Head of caudate nucleus (tissue), 42 donors: ENCODE measurements around the gene FAM107B.
A peak's percentile ranks its signal among the peaks of the same experiment; 100 is the strongest.

ENCODE experiments used
- DNase-seq, 42 donors: peaks; one replicate each; pipeline versions ENCODE4 v3.0.0 to v3.0.0-alpha.2; 2020 to 2021; ENCODE audit warnings: mixed read lengths in 7 of 42
- intact Hi-C: fragments of 100-400 bp; cut with DNase I; formaldehyde crosslinking; loops from one replicate; pipeline ENCODE4 v1.15.0; 2022

The FAM107B gene

DNA sequence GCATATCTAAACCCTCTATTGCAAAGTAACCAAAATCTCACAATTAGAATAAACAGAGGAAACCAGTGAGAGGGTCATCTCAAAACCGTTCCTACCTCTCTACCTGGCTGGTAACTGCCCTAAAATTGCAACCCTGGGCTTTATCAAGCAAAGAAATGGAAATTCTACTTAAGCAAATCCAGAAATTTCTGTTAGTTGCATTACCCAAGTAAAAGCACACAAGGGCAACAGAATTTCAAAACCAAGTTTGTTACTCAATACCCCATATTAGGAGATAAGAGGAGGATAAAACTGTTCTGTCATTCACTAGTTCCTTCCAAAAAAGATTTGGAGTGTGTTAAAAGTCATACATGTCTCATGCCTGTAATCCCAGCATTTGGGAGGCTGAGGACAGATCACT is 195.3 kb downstream of the FAM107B start:
- no peak for DNase-seq

DNA sequence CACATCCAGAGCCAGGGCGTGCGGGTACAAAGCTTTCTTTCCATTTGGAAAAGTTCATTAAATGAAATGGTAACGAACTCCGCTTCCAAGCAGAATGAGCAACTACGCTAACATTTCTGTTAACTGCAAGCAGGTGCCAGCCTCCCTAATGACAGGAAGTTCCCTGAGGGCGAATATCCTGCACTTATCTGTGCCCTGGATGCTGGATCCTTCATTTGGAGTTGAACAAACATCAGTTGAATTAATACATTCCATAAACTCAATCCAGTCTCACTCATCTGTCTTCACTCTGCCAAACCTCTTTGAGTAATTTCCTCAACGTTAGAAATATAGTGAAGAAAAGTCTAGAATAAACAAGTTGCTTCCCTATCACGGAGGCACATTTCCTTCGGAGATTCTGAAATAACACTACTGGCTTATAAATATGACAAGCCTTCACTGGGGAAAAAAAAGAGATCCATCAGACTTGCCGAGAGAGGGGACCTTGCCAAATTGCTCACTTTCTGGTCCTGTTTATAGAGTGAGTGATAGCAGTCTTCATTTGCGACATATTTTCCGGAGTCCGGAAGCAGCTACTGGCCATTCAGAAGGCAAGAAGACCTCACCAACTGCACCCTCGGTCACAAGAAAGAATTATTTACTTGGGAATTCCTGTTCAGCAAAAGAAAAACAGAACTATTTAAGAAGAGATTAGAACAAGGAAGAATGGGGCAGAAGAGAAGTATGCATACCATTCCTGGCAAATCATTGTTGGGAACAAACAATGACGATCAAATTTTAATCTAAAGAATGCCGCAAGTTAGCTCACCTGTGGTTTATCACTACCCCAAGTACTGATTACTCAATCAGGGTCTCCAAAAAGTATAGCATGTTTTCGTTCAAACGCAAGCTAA is 196.4 kb downstream of the FAM107B start:
- intact Hi-C loops, result no loop called here
- peak in 1 of 42 donors; percentile 24 for DNase-seq

More for the DNA sequence above, 195.3 kb downstream of the FAM107B start:
- intact Hi-C loops, result no loop called here

DNA sequence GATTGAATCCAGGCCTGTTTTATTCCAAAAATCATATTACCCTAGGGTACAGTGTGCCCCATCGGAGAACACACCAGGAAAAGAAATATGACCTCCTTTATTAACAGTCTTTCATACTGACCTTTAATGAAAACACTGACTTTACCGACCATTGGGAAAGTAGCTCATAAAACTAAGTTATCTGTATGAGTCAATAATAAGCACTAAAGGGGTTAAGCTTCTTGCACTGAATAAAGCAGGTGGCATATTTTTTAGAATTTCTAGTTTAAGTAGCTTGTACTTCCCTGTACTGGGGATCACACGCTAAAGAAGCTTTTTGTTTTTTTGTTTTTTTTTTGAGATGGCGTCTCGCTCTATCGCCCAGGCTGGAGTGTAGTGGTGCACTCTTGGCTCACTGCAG is 199.8 kb downstream of the FAM107B start:
- intact Hi-C loops, result no loop called here
- no peak for DNase-seq

DNA sequence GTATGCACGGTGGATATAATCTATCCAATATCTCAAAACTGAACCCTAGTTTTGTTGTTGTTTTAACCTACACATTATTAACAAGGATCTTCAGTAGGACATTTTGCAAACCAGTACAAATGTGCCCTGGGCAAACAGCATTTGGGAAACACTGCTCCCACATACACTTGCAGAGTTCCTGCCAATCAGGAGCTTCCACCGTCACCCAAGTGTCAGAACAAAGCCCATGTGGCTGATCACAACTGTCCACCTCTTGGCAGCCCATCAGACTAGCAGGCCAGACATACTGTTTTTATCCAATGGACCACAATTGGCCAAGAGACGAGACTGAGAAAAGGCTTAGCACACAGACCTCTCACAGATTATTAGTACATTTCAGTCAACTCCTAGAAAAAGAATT is 200.4 kb downstream of the FAM107B start:
- DNase-seq, result peak in 18 of 42 donors; percentile 31 to 78 (median 54)
- intact Hi-C loops, result no loop called here

DNA sequence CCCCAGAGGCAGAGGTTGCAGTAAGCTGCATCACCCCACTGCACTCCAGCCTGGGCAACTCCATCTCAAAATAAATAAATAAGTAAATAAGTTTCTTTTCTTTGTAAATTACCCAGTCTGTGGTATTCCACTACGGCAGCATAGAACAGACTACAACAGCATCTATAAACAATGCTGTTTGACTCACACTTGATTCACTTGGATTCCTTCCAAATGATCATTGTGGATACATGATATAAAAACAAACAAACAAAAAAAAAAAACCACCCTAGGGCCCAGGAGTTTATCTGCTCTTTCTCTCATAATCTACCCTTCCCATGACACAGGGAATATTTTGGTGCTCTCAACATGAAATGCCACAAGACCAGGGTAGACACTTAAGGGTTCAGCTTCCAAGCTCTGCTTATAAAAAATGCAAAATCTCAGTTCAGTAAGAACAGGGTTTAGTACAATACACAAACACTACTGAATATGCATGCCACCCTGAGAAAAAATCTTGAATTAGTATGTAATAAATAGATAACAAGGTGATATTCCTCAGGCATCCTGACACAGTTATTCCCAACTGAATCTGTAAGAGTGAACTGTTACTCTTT is 200.9 kb downstream of the FAM107B start:
- intact Hi-C loops, result no loop called here
- DNase-seq, result peak in 1 of 42 donors; percentile 25

DNA sequence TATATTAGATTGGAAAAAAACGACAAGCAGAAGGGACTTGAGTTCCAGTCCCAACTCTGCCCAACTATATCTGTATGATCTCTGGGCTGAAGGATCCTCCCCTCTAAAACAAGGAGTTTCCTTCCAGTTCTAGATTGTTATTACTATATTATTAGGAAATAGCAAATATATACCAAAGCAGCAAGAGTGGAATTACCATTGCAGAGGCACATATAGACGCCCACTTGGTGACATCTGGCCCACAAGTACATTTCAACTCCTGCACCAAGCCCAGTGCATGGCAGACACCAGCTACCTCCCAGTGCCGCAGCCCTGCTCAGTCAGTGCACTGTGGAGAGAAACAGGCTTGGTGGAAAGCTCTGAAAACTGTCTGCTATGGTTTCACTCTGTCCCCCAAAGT is 201.9 kb downstream of the FAM107B start:
- intact Hi-C loops, result no loop called here
- peak in 3 of 42 donors; percentile 17 to 36 (median 25) for DNase-seq

DNA sequence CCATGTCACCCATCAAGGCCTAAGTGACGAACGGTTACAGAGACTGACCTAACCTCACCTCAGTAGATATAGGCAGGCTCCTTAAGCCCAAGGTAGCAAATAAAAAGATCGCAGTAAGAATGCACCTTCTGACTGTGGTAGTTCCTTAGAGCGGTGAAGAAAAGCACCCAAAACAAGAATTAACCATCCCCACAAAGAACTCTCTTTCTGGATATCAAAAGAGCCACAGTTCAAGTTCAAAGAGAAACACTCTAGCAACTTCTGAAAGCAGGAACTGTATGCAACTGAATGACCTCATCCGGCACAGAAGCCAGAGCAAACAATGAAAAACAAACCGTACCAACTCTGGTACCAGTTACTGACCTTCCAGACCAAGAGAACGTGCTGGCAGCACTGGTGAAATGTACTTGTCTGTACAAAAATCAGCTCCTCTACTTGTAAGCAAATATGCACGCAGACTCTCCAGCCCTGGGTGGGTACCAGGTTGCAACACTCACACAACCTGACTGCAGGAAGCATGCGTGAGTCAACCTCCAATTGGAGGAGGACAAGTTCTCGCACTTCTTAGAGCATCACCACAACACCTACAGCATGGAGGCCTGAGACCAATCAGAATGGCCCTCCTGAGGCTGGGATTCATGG is 202.7 kb downstream of the FAM107B start:
- peak in 41 of 42 donors; percentile 17 to 90 (median 75) for DNase-seq
- intact Hi-C loops, result no loop called here

DNA sequence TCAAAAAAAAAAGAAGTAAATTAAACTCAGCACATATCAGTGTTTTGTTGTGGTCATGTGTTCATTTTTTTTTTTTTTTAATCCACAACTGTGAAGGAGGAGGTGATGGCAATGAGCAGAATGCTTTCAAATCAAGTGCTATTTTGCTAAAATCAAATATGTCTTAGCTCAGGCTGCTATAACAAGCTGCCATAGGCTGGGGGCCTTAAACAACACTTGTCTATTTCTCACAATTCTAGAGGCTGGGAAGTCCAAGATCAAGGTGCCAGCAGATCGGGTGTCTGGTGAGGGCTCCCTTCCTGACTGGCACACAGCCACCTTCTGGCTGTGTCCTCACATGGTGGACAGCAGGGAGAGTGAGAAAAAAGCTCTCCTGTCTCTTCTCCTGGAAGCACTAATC is 203.9 kb downstream of the FAM107B start:
- DNase-seq, result peak in 24 of 42 donors; percentile 22 to 81 (median 58)
- intact Hi-C loops, result no loop called here

DNA sequence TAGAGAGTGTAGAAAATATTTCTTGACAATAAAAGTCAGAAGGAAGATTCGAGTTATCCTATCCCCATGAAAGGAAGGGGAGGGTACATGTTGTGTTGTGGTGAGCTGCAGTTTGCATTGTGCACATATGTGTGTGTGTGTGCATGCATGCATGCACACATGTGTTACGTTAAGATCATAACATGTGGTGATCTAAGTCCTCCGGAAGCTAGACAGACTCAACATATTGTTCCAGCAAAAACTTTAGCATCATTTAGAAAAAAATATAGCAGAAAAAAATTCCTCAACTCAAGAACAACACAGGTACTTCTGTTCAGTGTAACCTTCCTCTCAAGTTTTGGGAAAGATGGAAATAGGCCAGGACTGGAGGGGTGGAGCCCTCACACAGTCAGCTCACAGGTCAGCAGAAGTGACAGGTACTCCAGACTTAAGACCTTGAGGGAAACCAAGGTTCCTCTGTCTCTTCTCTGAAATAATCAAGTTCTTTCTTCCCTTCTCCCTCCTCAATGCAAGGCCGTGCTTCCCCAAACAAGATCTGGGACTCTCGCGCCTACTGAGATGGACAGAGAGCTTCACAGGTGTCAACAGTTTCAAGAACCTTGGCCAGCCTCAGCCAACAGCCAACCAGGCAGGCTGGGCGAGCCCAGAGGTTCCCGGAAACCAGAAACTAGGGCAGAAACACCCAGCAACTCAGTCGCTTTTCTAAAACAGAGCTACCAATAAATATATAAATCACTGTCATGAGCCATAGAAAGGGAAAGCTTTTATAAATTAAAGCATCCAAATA is 205.2 kb downstream of the FAM107B start:
- intact Hi-C loops, result no loop called here
- peak in 3 of 42 donors; percentile 14 to 27 (median 23) for DNase-seq

DNA sequence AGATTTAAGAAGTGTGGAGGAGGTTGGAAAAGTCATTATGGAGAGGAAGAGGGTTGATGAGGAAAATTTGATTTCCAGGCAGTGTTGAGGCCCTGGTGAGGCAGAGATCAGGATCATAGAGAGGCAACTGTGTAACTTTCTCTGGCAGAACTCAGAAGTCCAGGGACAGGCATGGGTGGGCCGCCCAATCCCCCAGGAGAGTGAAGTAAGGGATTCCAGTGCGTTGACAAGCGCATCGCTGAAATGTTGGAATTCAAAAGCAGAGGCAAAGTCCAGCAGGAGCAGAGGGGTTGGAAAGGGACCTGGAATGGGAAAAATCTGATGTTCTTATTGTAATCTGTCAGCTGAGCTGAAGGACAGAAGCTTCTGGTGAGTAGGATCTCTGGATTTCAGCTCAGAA is 207.3 kb downstream of the FAM107B start:
- intact Hi-C loops, result no loop called here

DNA sequence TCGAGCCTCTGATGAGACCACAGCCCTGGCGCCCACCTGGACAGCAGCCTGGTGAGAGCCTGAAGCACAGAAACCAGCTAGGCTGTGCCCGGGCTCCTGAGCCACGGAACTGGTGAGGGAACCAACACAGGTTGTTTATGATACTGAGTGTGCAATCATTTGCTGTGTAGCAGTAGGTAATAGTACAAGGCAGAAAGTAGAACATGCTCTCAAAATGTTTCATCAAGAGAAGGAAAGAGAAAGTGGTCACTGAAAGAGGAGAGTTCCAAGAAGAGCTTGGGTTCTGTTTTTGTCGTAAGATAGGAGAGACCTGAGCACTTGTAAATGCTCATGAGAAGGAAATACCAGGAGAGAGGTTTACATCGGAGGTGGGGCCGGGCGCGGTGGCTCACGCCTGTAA is 208.2 kb downstream of the FAM107B start:
- DNase-seq, result peak in 2 of 42 donors; percentile 18 to 35

More for the DNA sequence above, 207.3 kb downstream of the FAM107B start:
- DNase-seq, result peak in 1 of 42 donors; percentile 21

DNA sequence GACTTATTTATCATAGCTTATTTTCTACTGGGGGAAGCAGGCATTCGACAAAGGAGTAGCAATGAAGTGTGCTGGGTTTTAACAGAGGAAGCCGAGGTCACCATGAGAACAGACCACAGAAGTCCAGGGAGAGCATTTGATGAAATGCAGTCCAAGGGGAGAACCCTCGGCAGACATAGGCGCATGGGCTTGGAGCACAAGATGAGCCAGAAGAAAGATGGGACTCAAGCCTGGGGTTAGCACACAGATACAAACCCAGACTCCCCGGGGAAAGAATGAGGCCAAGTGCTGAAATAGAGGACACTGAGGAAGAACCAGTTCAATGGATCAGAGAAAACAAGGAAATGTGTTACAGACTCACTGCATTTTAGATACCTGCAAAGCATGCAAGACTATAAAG is 209.5 kb downstream of the FAM107B start:
- intact Hi-C loops, result no loop called here

More for the DNA sequence above, 208.2 kb downstream of the FAM107B start:
- intact Hi-C loops, result no loop called here

DNA sequence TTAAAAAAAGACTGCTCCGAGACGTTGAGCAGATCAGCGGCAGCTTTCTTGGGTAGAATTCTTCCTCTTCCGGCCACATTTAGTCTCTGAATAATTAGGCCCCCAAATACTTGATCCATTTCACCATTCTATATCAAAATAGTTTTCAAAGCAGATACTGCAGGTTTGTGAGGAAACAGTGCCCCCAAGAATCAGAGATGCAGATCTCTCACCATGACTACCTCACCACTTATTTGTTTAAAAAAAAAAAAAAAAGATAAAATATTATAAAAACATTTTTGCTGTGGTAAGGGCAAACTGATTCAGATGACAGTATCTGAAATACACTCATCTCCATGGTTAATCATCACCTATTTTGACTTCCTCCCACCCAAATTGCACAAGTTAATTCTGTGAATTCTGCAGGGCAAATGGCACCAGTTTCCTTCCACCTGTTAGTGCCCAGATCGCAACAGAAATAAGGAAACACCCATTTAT is 210.4 kb downstream of the FAM107B start:
- intact Hi-C loops, result no loop called here
- no peak for DNase-seq

More for the DNA sequence above, 209.5 kb downstream of the FAM107B start:
- peak in 1 of 42 donors; percentile 35 for DNase-seq

DNA sequence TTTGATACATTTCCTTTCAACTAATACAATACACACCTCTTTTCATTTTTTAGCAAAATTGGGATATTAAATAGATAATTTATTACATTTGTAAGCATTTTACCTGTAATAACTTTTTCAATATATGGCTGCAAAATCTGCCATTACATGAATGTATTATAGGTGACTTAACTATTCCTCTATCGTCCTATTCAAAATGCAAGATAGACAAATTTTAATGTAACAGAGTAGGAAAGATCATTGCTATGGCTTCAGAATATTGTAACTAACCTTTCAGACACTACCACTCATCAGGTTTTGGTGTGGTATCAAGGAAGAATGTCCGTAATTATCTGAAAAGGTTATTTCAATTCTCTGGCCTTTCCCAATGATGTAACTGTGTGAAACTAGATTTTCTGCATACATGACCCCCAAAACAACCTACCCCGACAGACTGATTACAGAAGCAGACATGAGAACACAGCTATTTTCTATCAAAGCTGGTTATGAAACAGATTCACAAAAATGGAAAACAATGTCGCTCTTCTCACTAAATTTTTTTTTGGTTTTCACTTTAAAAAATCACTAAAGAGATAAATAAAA is 211.2 kb downstream of the FAM107B start:
- intact Hi-C loops, result no loop called here
- no peak for DNase-seq

DNA sequence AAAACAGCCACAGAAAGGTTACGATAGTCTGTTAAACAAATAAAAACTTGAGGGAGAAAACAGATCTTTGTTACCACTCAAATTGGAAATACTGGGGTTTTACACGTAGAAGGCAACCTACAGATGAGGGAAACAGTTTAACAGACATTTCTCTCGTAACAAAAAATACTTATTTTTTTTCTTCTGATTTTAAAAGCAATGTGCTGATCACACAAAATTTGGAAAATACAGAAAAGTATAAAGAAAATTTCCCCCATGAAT is 211.7 kb downstream of the FAM107B start:
- intact Hi-C loops, result no loop called here
- no peak for DNase-seq

DNA sequence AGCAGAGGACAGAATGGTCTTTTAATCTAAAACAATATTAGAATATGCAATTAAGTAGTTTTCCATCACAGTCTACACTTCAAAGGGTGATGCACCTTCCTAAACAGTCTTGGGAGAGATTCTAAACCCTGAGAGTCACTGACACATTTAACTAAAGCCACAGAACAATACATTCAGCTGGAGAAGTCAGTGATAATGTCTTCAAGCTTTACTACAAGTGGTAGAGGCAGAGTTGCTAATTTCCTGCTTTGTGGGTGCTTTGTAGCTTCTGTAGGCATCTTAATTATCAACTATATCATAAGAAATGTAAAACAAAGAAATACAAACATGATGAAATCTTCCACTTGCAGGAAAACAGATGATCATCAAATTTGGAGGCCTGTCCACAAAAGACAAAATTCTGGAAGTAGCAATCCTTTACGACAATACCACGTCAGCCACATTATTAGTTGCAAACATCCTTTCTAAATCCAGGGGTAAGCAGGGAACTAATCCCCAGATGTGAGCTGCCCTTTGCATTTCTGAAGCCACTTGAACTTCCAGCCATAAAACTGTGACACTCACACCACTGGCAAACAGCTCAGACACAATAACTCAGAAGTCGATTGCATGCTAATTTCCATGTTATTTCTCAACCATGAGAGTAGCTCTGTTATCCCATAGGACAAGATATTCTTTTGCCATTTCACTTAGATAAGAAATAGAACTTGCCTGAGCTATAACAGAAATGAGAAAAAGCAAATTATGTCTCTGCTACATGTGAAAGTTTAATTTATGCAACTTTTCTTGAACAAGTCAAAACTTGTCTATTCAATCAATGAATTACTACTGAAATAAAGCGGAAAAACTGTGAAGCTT is 212.2 kb downstream of the FAM107B start:
- DNase-seq, result no peak
- intact Hi-C loops, result no loop called here

DNA sequence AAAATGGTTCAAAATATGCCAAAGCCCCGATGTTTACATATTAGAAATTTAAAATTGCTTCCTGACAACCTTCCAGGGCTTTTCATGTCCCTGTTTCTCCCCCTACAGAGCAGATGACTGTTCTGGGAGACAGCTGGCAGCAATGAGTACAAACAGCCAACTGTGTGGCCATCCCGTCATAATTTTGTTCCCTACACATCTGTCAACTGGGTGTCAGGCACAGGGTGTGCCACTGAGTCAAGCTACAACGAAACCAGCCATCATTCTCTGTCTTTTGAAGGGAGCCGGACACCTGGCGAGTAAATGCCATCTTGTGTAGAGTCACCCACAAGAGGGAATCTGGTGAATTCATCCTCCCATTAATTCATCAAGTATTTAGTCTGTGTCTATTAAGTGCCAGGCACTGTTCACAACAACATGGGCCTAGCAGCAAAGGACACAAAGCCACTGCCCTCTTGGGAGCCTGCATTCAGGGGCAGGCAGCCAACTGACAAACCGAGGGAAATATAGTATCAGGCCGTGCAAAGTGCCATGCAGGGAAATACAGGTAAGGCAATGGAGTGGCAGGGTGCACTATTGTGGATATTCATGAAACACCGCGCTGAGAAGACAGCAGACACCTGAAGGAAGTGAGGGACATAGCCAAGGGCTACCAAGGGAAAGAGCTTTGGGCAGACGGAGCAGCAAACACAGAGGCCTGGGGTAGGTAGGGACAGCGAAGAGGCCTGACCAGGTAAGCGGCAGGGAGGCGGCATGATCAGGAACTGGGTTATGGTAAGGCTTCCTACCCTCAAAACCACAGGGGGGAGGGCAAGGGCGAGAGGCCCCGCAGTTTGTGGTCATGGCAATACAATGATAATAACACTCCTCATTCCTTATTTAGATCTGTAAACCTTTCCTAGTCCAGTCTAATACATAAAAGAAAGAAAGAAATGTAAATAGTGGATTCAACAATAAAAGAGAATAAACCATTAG is 213.6 kb downstream of the FAM107B start:
- peak in 25 of 42 donors; percentile 20 to 77 (median 60) for DNase-seq
- intact Hi-C loops, result no loop called here
